K562 (cell line): ENCODE data around the gene NHSL2. TPM values are rescaled to one million over a fixed set of nuclear protein-coding genes. Genes with fewer than 3 reads are reported as not detected.
A peak's percentile ranks its signal among the peaks of the same experiment; 100 is the strongest.

Experiments
- CBX1 ChIP-seq: sonication (generic); IDR thresholded peaks from 2 replicates; pipeline ENCODE4 v1.6.1; 2016; ENCODE audit warnings: antibody characterized with exemption, low read depth, mild to moderate bottlenecking
- FOXJ3 ChIP-seq: sonication (generic); formaldehyde crosslinking; IDR thresholded peaks from 2 replicates; pipeline ENCODE4 v1.4.0; 2020; ENCODE audit warnings: mild to moderate bottlenecking, missing genetic modification reagents
- FOXP1 ChIP-seq: sonication (generic); formaldehyde crosslinking; IDR thresholded peaks from 2 replicates; pipeline ENCODE4 v1.8.0; 2022; ENCODE audit warnings: mild to moderate bottlenecking, missing genetic modification reagents
- GTF2E2 ChIP-seq: fragments of 200-800 bp; sonication (Bioruptor generic); IDR thresholded peaks from 2 replicates; pipeline ENCODE4 v1.6.1; 2016; ENCODE audit warnings: missing genetic modification characterization, missing compliant biosample characterization
- HNRNPLL ChIP-seq: fragments of 200-400 bp; formaldehyde crosslinking; IDR thresholded peaks from 2 replicates; pipeline ENCODE4 v1.6.1; 2017; ENCODE audit warnings: low read length, low read depth, mild to moderate bottlenecking; ENCODE audit not compliant: poor library complexity, severe bottlenecking
- HOXB6 ChIP-seq: fragments of 250-450 bp; sonication (Bioruptor Pico); IDR thresholded peaks from 2 replicates; pipeline ENCODE4 v1.5.1; 2022; ENCODE audit warnings: mild to moderate bottlenecking, borderline replicate concordance
- KLF10 ChIP-seq: fragments of 250-450 bp; sonication (Bioruptor Pico); IDR thresholded peaks from 2 replicates; pipeline ENCODE4 v1.6.1; 2021; ENCODE audit warnings: matching md5 sums
- SAP30 ChIP-seq: fragments of 200-600 bp; sonication (generic); IDR thresholded peaks from 2 replicates; pipeline ENCODE4 v1.6.1; 2012; ENCODE audit warnings: borderline replicate concordance, low read depth, mild to moderate bottlenecking, moderate library complexity, low read length, control low read depth, inconsistent platforms; ENCODE audit not compliant: insufficient read depth, poor library complexity, severe bottlenecking
- ZNF584 ChIP-seq: fragments of 200-800 bp; sonication (Bioruptor generic); IDR thresholded peaks from 2 replicates; pipeline ENCODE4 v1.6.1; 2016; ENCODE audit warnings: low read depth, mild to moderate bottlenecking, missing genetic modification characterization, missing compliant biosample characterization
- ZNF766 ChIP-seq: fragments of 200-800 bp; sonication (Bioruptor generic); conservative IDR thresholded peaks from 2 replicates; pipeline ENCODE4 v1.6.1; 2016; ENCODE audit warnings: missing genetic modification characterization, missing compliant biosample characterization
- polyA plus RNA-seq, 8 experiments: library from polyadenylated mRNA; depleted of rRNA in 4 of 8; stranded (reverse) in 5 of 8; unstranded in 3 of 8; fragments of >200 nt; fragmentation: Nextera tagmentation in 2 of 8; fragmentation: Illumina TruSeq in 1 of 8; extraction: Ambion mirVana in 2 of 8; extraction: Trizol in 1 of 8; gene quantifications; 2 replicates each; pipeline versions ENCODE4 v1.2.1 to v1.2.3, GENCODE V29; 2011 to 2014; ENCODE audit warnings: inconsistent platforms in 1 of 8, missing spikeins in 1 of 8
- total RNA-seq, 7 experiments: library from RNA; depleted of rRNA in 6 of 7; stranded (reverse); fragments of >200 nt in 6 of 7; fragmentation: Illumina TruSeq in 2 of 7; extraction: Trizol in 2 of 7; gene quantifications; 2 replicates each; pipeline versions ENCODE4 v1.2.1 to v1.2.3, GENCODE V29; 2011 to 2021; ENCODE audit warnings: low replicate concordance in 1 of 7
- TF ChIP-seq, protein P1 (sequence below): fragments of 200-600 bp; sonication (generic); IDR thresholded peaks from one replicate; pipeline ENCODE4 v1.6.1; 2012; ENCODE audit warnings: mild to moderate bottlenecking, low read depth, low read length, inconsistent platforms
- TF ChIP-seq, protein P2 (sequence below): fragments of 250-450 bp; sonication (Bioruptor Pico); IDR thresholded peaks from 2 replicates; pipeline ENCODE4 v1.5.0; 2020; ENCODE audit warnings: mild to moderate bottlenecking

The NHSL2 gene
- total and polyA plus RNA-seq, 9 of the 15 experiments (the other 6 are each of a cell fraction or from before 2014, with no cell fraction given) = 0.02 TPM; not detected in 8

DNA sequence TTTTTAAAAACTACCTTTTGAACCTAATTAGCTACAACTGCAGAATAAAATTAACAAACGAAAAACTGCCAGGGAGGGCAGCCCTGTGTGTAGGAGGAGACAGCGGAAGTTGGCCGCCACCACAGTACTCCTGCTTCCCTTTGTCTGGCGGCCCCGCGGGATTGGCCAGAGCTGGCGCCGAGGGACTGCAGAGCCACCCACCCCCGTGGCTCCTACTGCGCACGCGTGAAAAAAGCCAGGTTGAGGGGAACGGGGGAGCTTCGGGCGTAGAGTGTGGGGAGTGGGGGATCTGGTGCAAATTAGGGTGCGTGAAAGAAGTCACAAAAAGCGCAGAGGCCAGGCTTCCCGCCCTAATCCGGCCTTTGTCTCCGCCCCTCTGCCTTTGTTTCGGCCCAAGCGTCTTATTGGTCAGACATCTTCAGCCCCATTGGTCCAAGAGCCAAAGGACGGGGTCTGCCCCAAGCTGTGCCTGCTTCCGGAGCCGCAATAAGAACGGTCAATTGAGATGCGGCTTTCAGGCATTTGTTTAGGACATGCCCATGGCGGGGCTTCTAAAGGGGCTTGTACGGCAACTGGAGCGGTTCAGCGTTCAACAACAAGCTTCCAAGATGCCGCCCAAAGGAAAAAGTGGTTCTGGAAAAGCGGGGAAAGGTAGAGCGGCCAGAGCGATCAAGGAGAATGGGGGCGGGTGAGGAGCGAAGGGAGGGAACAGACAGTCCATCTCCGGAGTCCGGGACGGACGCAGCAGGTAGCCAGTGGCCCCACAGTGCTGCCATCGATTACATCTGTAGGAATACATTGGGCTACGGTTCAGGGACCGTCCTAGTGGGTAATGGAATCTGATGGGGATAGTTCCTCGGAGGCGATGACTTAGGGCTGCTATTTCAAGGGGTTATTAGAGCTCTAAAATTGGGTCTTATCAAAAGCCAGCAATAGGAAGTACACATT, 270.8 kb downstream of the NHSL2 start, which contains the start of gene PIN4 (continued):
- TF ChIP-seq, protein P1, sequence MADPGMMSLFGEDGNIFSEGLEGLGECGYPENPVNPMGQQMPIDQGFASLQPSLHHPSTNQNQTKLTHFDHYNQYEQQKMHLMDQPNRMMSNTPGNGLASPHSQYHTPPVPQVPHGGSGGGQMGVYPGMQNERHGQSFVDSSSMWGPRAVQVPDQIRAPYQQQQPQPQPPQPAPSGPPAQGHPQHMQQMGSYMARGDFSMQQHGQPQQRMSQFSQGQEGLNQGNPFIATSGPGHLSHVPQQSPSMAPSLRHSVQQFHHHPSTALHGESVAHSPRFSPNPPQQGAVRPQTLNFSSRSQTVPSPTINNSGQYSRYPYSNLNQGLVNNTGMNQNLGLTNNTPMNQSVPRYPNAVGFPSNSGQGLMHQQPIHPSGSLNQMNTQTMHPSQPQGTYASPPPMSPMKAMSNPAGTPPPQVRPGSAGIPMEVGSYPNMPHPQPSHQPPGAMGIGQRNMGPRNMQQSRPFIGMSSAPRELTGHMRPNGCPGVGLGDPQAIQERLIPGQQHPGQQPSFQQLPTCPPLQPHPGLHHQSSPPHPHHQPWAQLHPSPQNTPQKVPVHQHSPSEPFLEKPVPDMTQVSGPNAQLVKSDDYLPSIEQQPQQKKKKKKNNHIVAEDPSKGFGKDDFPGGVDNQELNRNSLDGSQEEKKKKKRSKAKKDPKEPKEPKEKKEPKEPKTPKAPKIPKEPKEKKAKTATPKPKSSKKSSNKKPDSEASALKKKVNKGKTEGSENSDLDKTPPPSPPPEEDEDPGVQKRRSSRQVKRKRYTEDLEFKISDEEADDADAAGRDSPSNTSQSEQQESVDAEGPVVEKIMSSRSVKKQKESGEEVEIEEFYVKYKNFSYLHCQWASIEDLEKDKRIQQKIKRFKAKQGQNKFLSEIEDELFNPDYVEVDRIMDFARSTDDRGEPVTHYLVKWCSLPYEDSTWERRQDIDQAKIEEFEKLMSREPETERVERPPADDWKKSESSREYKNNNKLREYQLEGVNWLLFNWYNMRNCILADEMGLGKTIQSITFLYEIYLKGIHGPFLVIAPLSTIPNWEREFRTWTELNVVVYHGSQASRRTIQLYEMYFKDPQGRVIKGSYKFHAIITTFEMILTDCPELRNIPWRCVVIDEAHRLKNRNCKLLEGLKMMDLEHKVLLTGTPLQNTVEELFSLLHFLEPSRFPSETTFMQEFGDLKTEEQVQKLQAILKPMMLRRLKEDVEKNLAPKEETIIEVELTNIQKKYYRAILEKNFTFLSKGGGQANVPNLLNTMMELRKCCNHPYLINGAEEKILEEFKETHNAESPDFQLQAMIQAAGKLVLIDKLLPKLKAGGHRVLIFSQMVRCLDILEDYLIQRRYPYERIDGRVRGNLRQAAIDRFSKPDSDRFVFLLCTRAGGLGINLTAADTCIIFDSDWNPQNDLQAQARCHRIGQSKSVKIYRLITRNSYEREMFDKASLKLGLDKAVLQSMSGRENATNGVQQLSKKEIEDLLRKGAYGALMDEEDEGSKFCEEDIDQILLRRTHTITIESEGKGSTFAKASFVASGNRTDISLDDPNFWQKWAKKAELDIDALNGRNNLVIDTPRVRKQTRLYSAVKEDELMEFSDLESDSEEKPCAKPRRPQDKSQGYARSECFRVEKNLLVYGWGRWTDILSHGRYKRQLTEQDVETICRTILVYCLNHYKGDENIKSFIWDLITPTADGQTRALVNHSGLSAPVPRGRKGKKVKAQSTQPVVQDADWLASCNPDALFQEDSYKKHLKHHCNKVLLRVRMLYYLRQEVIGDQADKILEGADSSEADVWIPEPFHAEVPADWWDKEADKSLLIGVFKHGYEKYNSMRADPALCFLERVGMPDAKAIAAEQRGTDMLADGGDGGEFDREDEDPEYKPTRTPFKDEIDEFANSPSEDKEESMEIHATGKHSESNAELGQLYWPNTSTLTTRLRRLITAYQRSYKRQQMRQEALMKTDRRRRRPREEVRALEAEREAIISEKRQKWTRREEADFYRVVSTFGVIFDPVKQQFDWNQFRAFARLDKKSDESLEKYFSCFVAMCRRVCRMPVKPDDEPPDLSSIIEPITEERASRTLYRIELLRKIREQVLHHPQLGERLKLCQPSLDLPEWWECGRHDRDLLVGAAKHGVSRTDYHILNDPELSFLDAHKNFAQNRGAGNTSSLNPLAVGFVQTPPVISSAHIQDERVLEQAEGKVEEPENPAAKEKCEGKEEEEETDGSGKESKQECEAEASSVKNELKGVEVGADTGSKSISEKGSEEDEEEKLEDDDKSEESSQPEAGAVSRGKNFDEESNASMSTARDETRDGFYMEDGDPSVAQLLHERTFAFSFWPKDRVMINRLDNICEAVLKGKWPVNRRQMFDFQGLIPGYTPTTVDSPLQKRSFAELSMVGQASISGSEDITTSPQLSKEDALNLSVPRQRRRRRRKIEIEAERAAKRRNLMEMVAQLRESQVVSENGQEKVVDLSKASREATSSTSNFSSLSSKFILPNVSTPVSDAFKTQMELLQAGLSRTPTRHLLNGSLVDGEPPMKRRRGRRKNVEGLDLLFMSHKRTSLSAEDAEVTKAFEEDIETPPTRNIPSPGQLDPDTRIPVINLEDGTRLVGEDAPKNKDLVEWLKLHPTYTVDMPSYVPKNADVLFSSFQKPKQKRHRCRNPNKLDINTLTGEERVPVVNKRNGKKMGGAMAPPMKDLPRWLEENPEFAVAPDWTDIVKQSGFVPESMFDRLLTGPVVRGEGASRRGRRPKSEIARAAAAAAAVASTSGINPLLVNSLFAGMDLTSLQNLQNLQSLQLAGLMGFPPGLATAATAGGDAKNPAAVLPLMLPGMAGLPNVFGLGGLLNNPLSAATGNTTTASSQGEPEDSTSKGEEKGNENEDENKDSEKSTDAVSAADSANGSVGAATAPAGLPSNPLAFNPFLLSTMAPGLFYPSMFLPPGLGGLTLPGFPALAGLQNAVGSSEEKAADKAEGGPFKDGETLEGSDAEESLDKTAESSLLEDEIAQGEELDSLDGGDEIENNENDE = no peak
- TF ChIP-seq SAP30 = no peak
- no peak for TF ChIP-seq ZNF584 (CRISPR knock-in tag)
- TF ChIP-seq FOXJ3 (CRISPR knock-in tag) = no peak
- no peak for TF ChIP-seq ZNF766 (CRISPR knock-in tag)
- no peak for TF ChIP-seq FOXP1
- TF ChIP-seq CBX1 = no peak
- TF ChIP-seq, protein P2, sequence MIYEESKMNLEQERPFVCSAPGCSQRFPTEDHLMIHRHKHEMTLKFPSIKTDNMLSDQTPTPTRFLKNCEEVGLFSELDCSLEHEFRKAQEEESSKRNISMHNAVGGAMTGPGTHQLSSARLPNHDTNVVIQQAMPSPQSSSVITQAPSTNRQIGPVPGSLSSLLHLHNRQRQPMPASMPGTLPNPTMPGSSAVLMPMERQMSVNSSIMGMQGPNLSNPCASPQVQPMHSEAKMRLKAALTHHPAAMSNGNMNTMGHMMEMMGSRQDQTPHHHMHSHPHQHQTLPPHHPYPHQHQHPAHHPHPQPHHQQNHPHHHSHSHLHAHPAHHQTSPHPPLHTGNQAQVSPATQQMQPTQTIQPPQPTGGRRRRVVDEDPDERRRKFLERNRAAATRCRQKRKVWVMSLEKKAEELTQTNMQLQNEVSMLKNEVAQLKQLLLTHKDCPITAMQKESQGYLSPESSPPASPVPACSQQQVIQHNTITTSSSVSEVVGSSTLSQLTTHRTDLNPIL = no peak
- TF ChIP-seq HNRNPLL = peak; percentile 43
- TF ChIP-seq HOXB6 (CRISPR knock-in tag) = no peak
- no peak for TF ChIP-seq KLF10
- TF ChIP-seq GTF2E2 (tag) = no peak
